ENCODE results near the gene TECTB. TPM values are rescaled to one million over a fixed set of nuclear protein-coding genes. Genes with fewer than 3 reads are reported as not detected.

The TECTB gene
- total RNA-seq, 1 experiment from 2014 or later: not detected

Other genes starting within 250 kb of the TECTB start
- gene GPAM, start 99.6 kb upstream of the TECTB start, total RNA-seq (2014; rRNA removed; shearing (Covaris generic)): 10.0 and 11.9 TPM in 2 replicates
- gene ACSL5, start 90.7 kb downstream of the TECTB start, total RNA-seq (2014; rRNA removed; shearing (Covaris generic)): 0.17 TPM in 1 of 2 replicates, not detected in the other
- 12.3 and 14.3 TPM in 2 replicates for gene ZDHHC6, start 163.5 kb downstream of the TECTB start, total RNA-seq (2014; rRNA removed; shearing (Covaris generic))
- gene VTI1A, start 163.8 kb downstream of the TECTB start, total RNA-seq (2014; rRNA removed; shearing (Covaris generic)): 12.8 and 13.9 TPM in 2 replicates

All from H7 (cell line).